NCI-H2196 treated with DMSO at 0.1 percent for 48 hours (cell line): ENCODE measurements around the gene SPATA16.
"Not testable (repeated sequence)": the region's sequence is repeated elsewhere in the genome, so short reads cannot be mapped to it uniquely, and the experiment has no call there.

Experiments used
- DNase-seq: peaks from one replicate; lab custom pipeline; 2025; ENCODE audit not compliant: unreplicated experiment; lab: John Stamatoyannopoulos, UW

Gene SPATA16

DNA sequence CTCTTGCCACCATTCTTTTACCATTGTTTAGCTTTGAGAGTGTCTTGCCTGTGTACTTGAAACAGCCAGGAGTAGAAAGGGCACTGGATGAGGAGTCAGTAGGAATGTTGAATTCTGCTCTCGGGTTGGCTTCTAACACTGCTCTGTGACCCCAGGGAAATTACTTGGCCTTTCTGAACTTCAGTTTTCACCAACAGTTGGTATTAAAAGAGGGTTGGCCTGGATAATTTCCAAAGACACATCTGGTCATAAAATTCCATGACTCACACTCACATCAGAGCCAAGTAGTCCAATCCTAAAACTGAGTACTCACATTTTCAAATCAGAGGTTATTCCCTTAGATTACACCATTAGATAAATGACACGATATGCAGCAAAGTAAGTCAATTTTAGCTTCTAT lies 248.9 kb downstream of the SPATA16 start:
- no peak for DNase-seq

DNA sequence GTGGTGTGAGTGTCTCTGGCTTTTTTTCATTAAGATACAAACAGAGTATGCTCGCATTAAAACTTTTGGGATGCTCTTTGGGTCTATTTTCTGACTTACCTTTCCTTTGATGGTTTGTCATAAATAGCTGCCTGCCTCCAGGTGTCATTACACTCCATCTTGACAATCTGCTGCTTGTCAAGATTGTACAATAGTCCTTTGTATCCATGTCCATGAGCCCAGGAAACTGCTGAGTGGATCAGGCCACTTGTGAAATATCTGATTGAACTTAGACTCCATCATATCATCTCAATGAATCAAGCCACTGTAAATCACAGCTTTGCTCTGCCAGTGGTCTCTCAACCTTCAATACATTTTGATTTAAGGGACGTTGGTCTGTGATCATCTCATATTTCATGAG lies 255.3 kb downstream of the SPATA16 start:
- DNase-seq: no peak

DNA sequence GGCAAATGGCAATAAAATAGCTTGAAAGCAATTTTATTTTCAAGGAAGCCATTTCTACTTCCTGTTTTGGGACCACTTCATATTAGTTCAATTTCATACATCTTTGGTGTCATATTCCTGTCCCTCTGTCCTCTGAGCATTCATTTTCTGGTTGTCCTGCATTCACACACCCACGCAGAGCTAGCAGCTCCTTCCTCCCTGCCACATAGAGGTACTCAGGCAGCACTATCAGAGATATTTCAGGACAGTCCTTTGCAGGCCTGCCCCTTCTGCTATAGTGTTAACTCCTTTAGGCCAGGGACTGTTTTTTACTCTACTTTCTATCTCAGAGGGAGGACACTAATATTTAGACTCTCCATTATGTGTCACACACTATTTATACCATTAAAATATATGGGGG lies 258.5 kb downstream of the SPATA16 start:
- no peak for DNase-seq

DNA sequence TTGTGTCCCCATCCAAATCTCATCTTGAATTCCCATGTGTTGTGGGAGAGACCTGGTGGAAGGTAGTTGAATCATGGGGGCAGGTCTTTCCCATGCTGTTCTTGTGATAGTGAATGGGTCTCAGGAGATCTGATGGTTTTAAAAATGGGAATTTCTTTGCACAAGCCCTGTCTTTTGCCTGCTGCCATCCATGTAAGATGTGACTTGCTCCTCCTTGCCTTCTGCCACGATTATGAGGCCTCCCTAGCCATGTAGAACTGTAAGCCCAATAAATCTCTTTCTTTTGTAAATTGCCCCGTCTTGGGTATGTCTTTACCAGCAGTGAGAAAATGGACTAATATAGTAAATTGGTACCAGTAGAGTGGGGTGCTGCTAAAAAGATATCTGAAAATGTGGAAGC lies 261.7 kb downstream of the SPATA16 start:
- DNase-seq: not testable (repeated sequence)

DNA sequence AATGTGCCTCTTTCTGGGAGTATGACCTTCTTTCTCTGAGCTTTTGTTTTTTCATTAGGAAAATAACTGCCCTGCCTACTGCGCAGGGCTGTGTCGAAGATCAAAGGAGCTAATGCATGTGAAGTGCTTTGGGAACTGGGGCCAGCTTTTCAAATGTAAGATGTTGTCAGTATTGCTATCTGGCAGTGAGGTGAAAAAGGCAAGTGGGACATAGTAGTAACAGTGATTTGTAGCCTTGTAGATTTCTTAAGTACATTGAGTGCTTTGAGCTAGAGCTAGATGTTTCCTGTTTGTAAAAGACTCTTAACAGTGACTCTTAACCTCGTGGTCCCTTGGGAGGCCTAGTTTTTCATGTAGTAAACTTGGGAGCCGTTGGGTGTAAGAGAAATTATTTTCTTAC lies 264.0 kb downstream of the SPATA16 start:
- DNase-seq: no peak

DNA sequence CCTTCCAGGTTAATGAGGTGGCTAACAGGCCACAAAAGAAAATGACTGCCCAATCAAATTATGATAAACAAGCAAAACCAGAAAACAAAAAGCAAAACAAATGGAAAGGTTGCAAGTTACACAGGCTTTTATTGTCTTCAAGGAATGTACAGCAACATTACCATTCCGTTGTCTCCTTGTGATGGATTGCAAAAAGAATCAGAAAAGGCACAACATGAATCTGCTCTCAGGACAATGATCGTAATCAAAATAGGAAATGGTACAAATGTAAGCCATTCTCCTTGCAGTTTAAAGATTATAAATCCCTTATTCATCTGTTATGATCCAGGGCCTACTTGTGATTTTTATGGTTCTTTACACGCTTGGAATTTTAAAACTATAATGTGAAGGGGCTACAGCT lies 264.7 kb downstream of the SPATA16 start:
- no peak for DNase-seq

DNA sequence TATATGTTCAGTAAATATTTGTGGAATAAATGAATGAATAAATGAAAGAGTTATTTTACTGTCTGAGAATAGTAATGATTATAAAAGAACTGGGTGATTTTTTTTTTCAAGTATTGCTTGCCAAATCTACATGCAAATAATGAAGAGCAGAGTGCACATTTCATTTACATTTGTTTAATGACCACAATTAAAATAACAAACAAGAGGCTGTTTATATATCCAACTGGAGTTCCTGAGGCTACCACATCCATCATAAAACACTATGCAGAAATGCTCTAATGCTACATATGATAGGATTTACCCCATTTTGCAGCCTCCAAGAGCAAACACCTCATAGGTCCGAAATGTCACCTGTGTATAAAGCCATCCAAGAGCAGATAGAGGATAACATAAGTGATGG lies 266.0 kb downstream of the SPATA16 start:
- no peak for DNase-seq

DNA sequence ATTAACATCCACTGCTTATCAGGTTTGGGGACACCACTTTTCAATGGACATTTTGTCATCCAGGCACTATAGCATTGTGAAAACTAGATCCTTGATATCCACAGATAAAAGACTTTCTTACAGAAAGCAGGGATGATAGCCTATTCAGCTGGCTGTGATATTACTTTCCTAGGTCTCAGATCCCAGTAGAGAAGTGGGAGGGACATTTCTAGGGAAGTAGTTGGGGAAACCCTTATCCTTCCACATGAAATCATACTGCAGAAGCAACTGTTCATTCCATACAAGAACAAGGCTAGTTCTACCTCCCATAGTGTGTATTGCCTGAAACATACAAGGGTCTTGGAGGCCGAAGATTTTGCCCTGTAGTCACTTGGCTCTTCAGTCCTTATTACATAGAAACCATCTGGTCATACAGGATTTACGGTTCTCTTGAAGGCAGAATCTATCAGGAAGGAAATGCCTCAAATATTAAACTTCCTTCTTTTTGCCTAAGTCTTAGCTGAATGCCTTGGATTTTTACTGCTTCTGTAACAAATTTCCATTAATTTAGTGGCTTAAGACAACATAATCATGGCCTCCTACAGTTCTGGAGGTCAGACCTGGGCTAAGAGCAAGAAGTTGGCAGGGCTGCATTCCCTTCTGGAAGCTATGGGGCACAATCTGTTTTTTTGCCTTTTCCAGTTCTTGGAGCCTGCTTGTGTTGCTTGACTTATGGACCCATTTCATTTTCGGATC lies 271.1 kb downstream of the SPATA16 start:
- no peak for DNase-seq

DNA sequence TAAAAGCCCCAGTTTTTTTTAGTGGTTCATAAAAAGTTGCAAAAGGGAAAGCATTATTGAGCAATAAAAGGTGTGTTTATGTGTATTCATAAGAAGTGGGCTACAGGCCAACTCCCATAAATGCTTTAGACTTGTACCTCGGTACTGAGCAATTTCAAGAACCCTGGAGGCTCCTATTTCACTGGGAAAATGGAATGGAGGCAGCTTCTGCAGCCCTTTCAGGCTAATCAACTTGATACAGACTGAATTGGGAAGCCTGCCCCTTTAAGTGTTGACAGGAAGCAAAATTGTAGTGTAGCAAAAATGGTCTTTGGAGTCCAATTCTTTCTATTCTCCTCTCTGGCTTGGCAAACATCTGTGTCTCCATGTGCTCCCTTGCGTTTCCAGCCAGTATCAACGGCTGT lies 271.7 kb downstream of the SPATA16 start:
- DNase-seq: peak; percentile 81

DNA sequence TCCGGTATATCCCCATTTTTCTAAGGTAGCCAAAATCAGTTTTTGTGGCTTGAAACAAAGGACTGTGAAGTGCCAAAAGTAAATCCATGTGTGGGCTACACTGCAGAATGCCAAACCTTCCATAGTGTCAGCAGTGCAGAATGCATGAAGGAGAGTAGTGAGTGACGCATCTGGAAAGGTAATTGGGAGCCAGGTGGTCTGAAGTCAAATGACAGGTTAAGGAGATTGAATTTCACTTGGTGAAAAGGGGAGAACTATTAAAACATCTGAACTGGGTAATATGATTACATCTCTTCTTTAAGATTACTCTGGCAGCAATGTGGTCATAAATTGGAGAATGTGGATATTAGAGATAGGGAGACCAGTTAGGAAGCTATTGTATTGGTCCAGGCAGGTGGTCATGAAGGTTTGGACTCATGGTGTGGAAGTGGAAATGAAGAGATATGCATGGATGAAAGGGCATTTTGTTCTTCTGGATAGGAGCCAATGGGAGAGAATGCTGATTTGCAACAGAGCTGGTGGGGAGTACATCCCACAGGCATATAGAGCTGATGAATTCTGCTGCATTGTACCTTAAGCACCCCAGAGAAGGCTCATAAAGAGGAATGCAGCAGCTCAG lies 272.3 kb downstream of the SPATA16 start:
- DNase-seq: peak; percentile 83

DNA sequence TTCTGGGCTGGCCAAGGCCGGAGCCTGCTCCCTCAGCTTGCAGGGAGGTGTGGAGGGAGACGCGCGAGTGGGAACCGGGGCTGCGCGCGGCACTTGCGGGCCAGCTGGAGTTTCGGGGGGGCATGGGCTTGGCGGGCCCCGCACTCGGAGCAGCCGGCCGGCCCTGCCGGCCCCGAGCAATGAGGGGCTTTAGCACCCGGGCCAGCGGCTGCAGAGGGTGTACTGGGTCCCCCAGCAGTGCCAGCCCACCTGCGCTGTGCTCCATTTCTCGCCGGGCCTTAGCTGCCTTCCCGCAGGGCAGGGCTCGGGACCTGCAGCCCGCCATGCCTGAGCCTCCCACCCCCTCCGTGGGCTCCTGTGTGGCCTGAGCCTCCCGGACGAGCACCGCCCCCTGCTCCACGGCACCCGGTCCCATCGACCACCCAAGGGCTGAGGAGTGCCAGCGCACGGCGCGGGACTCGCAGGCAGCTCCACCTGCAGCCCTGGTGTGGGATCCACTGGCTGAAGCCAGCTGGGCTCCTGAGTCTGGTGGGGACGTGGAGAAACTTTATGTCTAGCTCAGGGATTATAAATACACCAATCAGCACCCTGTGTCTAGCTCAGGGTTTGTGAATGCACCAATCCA lies 274.2 kb downstream of the SPATA16 start:
- DNase-seq: not testable (repeated sequence)

DNA sequence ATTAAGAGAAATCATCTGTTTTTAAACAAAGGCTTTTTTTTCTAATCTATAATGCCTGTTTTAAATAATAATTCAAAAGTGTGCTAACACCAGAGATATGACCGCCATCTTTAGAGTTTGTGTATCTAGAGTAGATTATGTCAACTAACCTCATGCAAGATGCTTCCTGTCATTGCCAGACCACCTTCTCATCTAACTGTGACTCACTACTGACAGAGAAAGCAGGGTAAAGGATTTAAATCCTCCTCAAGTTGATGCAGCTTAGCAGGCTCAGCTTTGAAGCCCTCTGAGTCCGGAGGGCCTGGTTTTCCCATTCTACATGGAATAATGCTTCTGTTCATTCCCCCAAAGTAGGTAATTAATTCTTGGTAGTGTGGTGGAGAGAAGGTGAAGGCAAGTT lies 282.0 kb downstream of the SPATA16 start:
- DNase-seq: no peak

DNA sequence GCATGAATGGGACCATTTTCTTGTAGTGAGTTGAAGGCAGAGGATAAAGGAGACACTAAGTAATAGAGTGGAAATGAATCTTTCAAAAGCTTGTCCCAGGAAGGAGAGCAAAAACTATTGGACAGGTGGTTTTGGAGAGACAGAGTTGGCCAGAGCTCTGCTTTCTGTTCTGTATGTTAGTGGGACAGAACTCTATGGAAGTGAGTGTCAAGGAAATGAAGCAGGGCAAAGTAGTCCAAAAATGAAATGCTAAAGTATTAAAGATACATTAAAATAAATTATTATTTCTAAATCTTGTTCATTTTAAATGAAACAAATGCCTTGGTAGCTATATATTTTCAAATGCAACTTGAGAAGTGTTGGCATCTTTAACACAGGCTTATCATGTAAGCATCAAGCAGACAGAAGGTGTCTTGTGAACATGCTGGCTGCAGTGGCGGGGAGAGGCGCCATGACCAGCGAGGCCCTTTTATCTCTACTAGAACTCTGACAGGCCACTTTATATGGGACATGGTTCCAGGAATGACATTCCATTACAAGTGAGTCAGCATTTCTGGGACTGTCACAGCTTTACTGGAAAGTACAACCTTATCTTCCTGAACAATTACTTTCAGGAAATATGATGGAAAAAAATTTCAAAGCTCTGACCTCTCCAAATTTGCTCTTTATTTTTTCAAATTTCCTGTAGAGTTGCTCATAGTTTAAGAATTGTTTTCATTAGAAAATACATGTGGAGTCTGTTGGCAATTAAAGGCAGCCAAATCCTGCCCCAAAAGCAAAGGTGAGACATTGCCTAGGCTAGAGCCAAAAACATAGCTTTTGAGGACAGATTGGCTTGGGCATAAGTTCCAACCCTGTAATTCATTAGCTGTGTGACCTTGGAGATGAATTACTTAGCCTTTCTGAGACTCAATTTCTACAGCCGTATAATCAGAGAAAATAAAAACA lies 284.0 kb downstream of the SPATA16 start:
- no peak for DNase-seq

DNA sequence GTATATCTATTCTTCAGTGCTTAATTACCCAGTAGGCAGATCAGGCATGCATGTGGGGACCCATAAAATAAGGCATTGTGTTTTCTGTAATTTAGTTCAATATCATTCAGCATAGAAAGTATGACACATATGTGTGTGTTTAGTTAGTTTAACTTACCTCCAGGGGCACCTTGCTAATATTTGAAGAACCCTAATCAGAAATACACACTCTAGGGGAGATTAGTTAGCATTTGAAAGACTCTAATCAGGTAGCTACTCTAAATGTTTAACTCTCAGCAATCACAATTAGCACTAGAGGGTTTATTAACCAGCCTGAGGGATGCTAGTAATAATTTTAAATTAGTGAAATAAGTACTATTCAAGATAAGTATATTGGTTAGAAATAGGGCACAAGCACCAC lies 286.0 kb downstream of the SPATA16 start:
- DNase-seq: no peak

DNA sequence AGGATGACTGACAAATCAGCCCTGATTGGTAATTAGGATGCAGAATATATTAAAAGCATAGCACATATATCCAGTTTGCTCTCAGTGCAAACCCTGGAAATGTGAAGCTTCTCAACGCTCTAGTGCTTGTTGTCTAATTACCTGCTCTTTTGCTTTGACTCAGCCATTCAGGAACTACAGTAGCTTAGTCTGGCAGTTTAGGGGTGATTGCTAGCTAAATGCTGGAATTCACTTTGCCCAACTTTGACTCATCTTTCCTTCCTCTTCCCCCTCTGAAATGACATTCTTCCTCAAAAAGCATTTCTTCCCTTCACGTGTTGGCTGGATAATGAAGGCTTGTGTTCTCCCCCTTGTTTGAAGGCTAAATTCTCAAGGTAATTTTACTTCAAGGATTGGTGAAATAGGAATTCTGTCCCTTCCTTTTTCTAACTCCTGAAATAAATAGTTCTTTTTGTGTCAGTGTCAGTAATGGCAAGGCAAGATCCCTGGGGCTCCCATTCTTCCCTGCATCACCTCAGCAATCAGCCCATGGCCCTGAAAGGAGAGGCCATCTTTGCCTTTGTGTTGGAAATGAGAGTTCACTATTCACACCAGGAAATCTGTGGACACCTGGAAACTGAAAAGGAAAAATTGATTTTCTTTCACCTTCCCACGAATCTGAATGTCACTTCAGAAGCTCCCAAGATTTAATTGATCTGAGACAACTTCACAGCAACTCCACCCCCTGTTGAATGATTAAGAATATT lies 286.9 kb downstream of the SPATA16 start:
- no peak for DNase-seq

DNA sequence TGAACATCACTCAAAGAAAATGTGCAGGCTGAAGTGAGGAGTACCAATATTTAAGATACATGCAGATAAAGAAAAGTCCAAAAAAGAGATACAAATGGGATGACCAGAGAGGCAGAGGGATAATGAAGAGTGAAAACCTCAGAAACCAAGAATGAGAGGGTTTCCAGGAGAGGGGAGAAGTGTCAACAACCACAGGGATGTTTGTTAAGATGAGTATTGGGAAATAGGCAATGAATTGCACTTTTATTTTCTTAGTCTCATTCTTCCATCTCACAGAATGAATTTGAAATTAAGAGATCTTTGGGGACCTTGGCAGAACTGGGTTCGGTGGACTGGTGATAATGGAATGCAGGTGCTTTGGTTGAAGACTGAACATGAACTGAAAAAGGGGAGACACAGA lies 288.0 kb downstream of the SPATA16 start:
- no peak for DNase-seq

DNA sequence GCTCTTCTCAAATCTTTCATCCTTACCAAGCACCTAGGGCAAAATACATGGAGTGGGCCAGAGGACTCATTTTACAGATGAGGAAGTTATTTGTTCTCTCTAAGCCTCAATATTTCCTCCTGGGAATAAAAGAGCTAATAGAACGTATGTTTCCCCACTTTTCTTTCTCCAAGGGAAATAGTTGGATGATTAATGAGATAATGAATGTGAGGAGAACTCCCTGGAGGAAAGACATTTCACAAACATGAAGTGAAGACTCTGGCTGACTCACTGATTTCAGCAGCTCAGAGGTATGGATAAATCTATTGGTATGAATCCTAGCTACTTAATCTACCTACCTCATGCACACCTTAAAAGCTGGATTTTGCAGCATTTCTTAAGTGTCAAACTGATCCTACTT lies 292.1 kb downstream of the SPATA16 start:
- no peak for DNase-seq

DNA sequence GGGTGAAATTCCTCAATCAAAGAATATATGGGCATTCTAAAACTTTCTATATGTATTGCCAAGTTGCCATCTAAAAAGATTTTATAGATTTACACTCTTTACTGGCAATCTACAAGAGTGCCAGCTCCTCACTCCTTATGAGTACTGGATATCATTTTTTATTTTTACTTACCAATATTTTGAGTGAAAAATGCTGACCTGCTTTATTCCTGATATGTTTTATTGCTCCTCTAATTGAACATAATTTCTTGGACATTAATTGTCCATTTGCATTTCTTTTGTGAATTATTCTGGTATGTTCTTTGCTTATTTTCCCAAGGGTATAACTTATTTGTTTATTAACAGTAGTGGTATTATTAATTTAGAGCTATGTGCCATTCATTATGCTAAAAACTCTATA lies 293.7 kb downstream of the SPATA16 start:
- DNase-seq: no peak

DNA sequence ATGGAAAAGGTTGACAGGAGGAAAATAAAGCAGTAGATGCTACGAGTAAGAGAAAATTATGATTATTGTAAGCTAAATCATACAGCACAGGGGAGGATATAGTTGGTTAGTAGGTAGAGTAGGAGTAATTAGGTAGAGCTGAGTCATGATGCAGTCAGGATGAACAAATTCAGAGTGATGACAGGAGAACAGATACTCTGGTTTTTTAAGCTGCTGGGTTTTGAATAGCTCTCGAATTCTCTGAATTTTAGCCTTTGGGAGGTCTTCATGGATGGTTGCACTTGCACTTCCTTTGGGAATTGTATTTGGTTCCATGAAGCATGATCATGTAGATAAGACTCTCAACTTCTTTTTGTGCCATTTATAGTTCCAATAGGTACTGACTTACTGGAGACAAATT lies 294.3 kb downstream of the SPATA16 start:
- DNase-seq: no peak

DNA sequence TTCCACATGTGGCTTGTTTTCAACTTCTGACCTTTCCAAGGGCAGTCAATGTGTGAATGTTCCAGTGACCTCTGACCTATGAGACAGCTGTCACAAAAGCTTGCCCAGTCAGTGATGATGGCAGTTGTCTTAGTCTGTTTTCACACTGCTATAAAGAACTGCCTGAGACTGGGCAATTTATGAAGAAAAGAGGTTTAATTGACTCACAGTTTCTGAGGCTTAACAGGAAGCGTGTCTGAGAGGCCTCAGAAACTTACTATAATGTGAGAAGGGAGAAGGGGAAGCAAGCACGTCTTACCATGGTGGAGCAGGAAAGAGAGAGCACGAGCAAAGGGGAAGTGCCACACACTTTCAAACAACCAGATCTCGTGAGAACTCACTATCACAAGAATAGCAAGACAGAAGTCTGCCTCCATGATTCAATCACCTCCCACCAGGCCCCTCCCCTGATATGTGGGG lies 294.9 kb downstream of the SPATA16 start:
- no peak for DNase-seq

DNA sequence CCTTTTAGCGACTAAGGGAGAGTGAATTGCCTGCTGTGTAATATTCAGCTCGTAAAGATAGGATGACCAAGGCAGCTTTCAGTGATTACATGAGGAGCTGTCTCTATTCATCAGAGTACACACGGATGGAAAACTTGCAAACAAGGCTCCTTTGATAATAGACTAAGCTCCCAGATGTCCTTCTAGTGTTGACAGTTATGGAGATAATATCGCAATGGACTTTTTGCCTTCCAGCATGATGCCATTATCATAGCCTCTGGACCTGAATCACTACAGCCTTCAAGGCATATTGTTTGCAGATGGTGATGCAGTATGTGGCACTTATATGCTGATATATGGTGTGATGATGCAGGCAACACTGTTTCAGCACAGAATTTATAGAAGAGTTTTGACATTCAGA lies 296.6 kb downstream of the SPATA16 start:
- no peak for DNase-seq
